ENCODE measurements around the gene RB1. TPM values are rescaled to one million over a fixed set of nuclear protein-coding genes. Genes with fewer than 3 reads are reported as not detected.

The RB1 gene
- total and polyA plus RNA-seq, 2 experiments from 2014 or later = 19.5 to 22.3 TPM

- TF ChIP-seq POLR2AphosphoS5 (IDR thresholded peaks at IDR 0.05; ENCODE audit: low read depth) (no peak), EZH2phosphoT487 (IDR thresholded peaks at IDR 0.05; ENCODE audit: unreplicated experiment) (no peak), ETS1 (IDR thresholded peaks at IDR 0.05) (no peak), STAT1 (IDR thresholded peaks at IDR 0.05; ENCODE audit: unreplicated experiment) (no peak), EZH2 (IDR thresholded peaks at IDR 0.05; ENCODE audit: low read depth, unreplicated experiment) (no peak)
- TF ChIP-seq, protein P1, sequence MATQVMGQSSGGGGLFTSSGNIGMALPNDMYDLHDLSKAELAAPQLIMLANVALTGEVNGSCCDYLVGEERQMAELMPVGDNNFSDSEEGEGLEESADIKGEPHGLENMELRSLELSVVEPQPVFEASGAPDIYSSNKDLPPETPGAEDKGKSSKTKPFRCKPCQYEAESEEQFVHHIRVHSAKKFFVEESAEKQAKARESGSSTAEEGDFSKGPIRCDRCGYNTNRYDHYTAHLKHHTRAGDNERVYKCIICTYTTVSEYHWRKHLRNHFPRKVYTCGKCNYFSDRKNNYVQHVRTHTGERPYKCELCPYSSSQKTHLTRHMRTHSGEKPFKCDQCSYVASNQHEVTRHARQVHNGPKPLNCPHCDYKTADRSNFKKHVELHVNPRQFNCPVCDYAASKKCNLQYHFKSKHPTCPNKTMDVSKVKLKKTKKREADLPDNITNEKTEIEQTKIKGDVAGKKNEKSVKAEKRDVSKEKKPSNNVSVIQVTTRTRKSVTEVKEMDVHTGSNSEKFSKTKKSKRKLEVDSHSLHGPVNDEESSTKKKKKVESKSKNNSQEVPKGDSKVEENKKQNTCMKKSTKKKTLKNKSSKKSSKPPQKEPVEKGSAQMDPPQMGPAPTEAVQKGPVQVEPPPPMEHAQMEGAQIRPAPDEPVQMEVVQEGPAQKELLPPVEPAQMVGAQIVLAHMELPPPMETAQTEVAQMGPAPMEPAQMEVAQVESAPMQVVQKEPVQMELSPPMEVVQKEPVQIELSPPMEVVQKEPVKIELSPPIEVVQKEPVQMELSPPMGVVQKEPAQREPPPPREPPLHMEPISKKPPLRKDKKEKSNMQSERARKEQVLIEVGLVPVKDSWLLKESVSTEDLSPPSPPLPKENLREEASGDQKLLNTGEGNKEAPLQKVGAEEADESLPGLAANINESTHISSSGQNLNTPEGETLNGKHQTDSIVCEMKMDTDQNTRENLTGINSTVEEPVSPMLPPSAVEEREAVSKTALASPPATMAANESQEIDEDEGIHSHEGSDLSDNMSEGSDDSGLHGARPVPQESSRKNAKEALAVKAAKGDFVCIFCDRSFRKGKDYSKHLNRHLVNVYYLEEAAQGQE (IDR thresholded peaks at IDR 0.05; ENCODE audit: unreplicated experiment) = no peak
These were observed 6.3 kb upstream of the RB1 start (continued) for GRCh38 chr13:48297131-48297786.

DNA sequence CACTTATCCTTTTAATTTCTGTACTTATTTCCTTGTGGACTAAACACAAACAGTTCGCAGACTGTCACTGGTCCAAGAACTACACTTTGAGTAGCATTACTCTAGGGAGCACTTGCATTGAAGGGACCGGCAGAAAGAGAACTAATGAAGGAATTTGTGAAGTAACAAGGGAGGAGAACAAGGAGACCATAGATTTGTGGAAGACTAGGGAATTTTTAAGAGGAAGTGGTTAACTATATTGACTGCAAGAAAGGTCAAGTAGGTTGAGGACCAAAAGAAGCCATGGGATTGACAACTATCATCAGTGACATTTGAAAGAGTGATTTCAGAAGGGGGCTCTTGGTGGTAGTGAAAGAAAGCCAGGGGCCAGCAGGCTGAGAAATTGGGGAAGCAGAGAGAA lies 4.0 kb upstream of the RB1 start:
- Histone ChIP-seq H3K9me2 (ENCODE audit: insufficient read depth) (peaks cover 6% of the 10 kb centered on the region; the same call in 1 of the 2 replicates), H3K4me2 (no peak overlapping the region), H3K4me1 (ENCODE audit: insufficient read depth) (no peaks in the 10 kb centered on the region), H3K4me3 (no peak overlapping the region), H3K36me3 (ENCODE audit: insufficient read depth) (no peaks in the 10 kb centered on the region), H3K27me3 (ENCODE audit: insufficient read depth) (no peaks in the 10 kb centered on the region), H3K27ac (ENCODE audit: low read depth) (no peak overlapping the region), H2AFZ (peak overlapping the region; percentile 14; the same call in 1 of the 2 replicates), H3K79me2 (replicated peaks; ENCODE audit: insufficient read depth) (peaks cover under 1% of the 10 kb centered on the region; the same call in 1 of the 2 replicates), H4K20me1 (replicated peaks; ENCODE audit: insufficient read depth) (no peaks in the 10 kb centered on the region), H3F3A (replicated peaks; ENCODE audit: low read depth) (no peaks in the 10 kb centered on the region)
- Mint-ChIP-seq H3K36me3 (ENCODE audit: low read depth) (no peaks in the 10 kb centered on the region; the same call in 2 of the 3 replicates), H3K4me3 (no peak overlapping the region), H3K27ac (no peak overlapping the region), H3K27me3 (ENCODE audit: insufficient read depth, low read depth, poor library complexity) (peaks cover 7% of the 10 kb centered on the region), H3K9me3 (no peaks in the 10 kb centered on the region), H3K4me1 (peaks cover 5% of the 10 kb centered on the region; the same call in 2 of the 3 replicates)
- DNase-seq (ENCODE audit: low spot score) (no peak), ATAC-seq (no peak)
- TF ChIP-seq STAT1 (IDR thresholded peaks at IDR 0.05; ENCODE audit: unreplicated experiment) (no peak), CREB1 (CRISPR knock-in tag; IDR thresholded peaks at IDR 0.05; ENCODE audit: low read depth) (no peak), EZH2 (IDR thresholded peaks at IDR 0.05; ENCODE audit: low read depth, unreplicated experiment) (no peak), ETS1 (IDR thresholded peaks at IDR 0.05) (no peak), POLR2AphosphoS5 (IDR thresholded peaks at IDR 0.05; ENCODE audit: low read depth) (no peak), CTCF (conservative IDR thresholded peaks at IDR 0.05; ENCODE audit: low read depth in 2 of 2) (no peak)

All from GM23338 (cell line).